Stimulated activated CD4-positive, alpha-beta T cell treated with anti-CD3 and anti-CD28 coated beads, TNF-alpha, amount 100 ng/mL, for 24 hours (primary cell): ENCODE measurements around the gene HACD2.
A peak's percentile ranks its signal among the peaks of the same experiment; 100 is the strongest.

Source experiments
- DNase-seq, 3 experiments: peaks; one replicate each; pipeline ENCODE4 v3.0.0-alpha.2; 2020; ENCODE audit warnings: low read depth in 3 of 3

HACD2 gene, protein sequence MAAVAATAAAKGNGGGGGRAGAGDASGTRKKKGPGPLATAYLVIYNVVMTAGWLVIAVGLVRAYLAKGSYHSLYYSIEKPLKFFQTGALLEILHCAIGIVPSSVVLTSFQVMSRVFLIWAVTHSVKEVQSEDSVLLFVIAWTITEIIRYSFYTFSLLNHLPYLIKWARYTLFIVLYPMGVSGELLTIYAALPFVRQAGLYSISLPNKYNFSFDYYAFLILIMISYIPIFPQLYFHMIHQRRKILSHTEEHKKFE

DNA sequence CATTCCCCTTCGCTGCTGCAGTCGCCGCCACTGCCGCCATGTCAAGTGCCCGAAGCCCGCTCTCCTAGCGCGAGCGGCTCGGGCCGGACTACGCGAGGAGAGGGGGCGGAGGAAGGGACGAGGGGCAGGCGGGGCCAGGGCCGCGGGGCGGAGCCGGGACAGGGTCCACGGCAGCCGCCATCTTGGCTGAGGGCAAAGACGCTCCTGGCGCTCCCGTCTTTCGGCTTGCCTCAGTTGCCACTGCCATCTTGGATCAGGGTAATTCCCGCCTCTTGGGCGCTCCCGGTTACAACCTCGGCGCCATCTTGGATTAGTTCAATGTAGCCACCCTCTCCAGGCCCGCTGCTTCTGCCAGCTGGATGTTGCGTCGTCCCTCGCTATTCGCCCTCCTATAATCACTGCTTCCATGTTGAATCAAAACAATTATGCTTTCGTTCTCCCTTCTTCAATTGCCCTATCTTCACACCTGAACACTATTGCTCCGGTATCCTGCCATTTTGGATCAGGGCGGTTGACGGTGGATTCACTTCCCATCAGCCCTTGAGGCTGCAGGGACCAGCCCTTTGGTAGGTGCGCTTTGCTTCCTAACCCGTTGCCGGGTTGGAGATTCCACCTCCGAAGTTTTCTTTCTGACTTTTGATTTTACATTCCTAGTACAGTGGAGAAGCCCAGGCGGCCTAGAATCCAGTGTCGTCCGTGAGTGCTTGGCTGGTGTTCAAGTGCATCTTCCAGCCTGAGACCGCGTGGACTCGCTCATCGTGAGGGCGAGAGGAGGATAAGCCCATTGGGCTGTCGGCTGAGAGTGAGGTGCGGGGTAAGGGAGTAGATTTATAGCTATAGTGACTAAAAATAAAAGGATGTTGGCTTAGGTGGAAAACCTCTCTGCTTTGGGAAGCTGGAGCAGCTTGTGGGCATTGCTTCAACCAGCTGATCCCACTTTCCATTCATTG lies at the start of gene HACD2:
Gene HACD2, minus strand, starts transcription at position 66 of the 950 bp plus-strand sequence. Its CDS starts 26 bp downstream, at position 40.
- peak; percentile 88 to 94 (median 90) for DNase-seq

DNA sequence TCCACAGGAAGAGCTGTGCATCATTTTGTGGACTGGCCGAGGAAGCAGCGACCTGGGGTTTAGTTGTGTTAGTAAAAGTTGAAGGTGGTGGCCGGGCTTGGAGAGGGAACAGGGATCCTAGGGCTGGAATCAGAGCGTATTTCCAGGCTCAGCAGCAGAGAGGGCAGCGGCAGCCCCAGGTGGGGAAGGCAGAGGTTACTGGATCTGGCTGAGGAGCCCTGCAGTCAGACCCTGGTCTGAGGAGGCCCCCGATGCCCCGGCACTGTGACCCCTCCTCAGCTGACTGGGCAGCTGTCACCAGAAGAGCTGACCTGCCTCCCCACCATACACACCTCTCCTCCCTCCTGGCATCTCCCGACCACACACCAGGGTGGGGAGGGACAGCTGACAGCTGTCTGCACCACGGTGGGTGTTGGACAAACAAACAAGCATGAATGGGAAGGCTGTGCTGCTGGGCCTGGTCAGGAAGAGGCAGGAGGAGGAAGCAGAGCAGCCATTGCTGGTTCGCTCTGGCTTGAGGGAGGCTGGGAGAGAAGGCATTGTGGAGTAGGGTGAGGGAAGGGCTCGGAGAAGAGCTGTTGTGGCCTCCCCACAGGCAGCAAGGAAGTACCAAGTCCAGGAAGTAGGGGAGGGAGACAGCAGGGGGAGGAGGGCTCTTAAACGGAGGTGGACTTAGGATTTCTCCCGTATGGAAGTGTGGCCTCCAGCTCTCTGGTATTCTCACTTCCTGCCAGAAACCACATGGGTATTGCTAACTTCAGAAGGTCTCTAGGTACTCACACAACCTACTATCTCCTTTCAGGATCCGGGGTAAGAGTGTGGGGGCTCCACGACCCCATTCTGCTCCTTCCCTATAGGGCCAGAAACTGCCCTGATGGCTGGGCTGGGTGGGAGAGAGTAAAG lies 49.5 kb upstream of the HACD2 start:
- DNase-seq: no peak

- no peak for DNase-seq
These were observed 48.7 kb upstream of the HACD2 start for GRCh38 chr3:123633530-123633929.

DNA sequence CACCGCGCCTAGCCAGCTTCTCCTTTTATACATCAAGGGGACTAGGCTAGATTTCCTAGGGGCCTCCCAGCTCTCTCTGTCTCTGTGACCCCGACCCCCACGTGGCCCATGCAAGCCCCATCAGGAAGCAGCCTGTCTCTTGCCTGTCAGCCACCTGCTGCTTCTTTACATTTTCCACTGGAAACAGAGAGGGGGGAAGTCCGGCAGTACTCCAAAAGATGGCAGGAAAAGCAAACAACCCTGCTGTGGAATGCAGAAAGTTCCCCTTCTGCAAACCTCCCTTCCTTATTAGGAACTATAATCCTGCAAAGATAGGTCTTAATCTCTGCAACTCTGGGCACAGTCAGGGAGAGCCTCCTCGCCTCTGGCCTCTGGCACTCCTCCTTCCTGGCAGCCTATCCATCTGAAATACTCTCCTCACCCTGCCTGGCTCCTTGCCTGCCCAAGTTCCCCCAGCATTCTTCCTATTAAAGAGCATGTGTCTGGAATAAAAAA lies 47.4 kb upstream of the HACD2 start:
- DNase-seq: no peak

GRCh38 chr3:123629747-123630047 lies 44.8 kb upstream of the HACD2 start:
- DNase-seq: no peak

- DNase-seq: no peak
These were observed 44.3 kb upstream of the HACD2 start for GRCh38 chr3:123628996-123629746.

DNA sequence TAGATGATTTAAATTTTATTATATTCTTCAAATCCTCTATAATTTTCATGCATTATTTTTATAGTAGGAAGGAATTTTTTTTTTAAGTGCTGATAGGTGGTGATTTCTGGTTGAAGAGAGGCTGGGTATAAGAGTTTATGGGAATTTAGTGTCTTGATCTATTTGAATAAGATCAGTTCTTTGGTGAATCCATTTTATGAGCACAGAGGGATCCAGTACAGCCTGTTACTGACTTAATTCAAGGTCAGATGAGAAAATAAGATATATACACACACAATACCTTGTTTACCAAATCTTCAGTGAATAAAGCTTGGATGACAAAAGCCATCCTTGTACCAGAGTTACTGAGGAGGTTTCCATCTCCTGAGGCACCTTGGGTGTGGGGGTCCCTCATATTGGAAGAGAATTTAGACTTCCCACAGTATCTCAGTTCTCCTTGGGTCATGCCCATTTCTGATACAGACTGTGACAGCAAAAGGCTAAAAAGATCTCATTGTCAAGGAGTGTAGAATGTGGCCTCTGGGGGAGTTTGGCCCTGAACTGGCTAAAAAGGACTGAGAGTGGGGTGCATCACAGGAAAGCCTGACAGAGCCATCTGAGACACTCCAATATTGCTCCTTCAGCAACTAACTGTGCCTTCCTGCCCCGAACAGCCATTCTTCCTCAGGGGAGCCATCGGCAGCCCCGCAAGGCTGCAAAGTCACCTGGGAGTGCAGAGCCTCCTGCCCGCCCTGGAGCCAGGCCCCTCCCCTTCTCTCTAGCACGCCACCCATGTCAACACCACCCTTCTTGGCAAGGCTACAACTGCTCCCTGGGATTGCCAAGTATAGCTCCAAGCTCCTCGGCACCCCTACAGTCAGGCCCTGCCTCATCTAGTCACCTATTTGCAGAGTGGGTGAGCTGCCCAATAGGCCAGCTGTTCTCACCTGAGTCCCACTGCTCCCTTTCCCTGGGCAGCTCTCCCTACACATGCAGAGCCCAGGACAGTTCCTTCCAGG lies 43.1 kb upstream of the HACD2 start:
- no peak for DNase-seq

DNA sequence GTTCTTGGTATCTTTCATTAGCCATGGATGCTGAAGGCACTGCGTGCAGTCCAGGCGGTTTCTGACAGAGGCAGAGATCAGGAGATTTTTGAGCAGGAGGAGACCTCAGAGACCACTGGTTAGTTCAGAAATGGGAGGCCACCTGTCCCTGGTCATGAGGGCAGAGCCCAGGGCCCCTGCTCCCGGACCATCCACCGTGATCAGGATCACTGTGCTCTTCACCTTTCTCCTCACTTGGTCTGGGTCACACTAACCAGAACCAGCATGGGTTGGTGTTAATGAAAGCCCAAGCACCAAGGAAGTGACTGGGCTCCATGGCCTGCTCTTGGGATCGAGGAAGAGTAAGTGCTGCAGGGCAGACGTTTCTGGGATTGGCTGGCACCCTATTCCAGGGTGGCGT lies 42.0 kb upstream of the HACD2 start:
- DNase-seq: no peak

- DNase-seq: no peak
These were observed 39.4 kb upstream of the HACD2 start for GRCh38 chr3:123624302-123624701.

- DNase-seq: no peak
These were observed 38.6 kb upstream of the HACD2 start for GRCh38 chr3:123623346-123623880.

DNA sequence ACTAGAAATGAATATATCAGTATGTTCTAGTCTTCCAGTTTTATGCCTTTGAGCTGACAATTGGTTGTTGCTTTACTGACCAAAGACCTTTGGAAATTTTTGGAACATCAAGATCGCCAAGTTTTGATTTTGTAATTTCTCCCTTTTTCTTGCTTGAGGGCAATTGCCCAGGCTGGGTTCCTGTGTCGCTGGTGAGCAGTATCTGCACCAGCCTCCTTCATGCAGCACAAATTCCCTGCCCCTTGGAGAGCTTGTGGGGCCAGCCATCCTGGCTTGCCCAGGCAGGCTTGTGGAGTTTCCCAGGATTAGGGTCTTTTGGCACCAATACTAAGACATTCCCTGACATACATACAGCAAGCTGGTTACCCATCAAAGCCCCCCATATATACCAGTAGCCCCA lies 37.9 kb upstream of the HACD2 start:
- DNase-seq: no peak

GRCh38 chr3:123621850-123622189 lies 37.0 kb upstream of the HACD2 start:
- DNase-seq: no peak

GRCh38 chr3:123621186-123621849 lies 36.5 kb upstream of the HACD2 start:
- DNase-seq: no peak

DNA sequence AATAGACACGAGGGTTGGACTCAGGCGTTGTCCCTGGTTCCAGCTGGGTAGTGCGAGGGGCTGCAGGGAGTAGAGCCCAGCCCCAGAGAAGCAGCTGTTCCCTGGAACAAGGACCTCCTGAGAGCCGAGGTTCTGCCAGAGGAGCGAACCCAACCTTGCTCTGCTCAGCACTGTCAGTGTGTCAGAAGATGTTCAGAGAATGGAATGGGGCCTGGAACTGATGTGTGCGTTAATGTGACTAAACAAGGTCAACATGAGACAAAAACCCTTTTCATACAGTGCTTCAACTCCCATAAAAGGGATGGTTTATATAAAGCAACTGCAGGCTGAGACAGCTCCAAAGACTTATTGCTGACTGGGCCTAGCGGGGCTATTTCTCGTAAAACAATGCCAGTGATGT lies 35.5 kb upstream of the HACD2 start:
- no peak for DNase-seq

- no peak for DNase-seq
These were observed 34.1 kb upstream of the HACD2 start for GRCh38 chr3:123618768-123619484.

DNA sequence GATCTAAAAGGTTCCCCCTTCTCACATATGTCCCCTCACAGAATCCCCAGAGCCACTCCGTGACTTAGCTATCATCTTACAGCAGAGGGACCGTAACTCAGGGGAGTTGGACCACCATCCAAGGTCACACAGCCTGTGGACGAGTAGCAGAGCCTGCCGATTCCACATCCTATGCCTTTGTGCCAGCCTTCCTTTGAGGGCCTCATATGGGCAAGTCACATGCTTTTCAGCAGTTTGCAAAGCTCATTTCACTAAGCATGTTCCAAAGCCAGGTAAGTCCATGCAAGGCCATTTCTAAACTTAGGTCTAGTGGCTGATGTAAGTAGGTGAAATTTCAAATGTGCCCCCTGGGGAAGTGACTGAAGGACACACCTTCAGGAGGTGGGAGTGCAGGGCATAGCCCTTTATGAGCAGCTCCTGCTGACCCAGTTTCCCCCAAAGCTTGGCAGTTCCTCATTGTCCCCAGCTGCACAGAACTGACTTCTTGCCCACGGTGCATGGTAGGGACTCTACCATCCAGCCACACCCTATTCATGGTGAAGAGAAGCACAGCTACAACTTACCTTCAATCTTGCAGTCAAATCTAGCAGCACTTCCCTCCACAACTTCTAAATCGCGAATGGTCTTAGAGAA lies 33.3 kb upstream of the HACD2 start:
- no peak for DNase-seq

- DNase-seq: no peak
These were observed 31.7 kb upstream of the HACD2 start for GRCh38 chr3:123616593-123616992.

DNA sequence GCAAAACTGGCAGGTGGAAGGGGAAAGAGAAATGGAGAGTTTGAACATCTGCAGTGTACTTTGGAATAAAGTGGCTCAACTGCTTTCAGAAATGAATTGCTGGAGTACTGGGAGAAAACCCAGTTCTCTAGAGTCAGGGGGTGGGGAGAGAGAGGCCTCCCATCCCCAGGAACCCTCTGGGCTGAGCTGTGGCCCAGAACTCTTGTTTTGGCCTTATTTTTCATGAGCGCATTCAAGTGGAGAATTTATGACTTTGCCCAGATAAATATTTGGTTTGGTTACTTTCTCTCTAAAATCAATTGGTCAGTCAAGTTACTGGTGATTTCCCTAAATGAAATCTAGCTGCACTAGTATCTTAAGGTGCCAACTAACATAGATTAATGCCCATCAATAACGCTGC lies 28.7 kb upstream of the HACD2 start:
- DNase-seq: no peak
